ENCODE results near the gene RICTOR. TPM values are rescaled to one million over a fixed set of nuclear protein-coding genes. Genes with fewer than 3 reads are reported as not detected.

RICTOR gene
- polyA plus RNA-seq, 2 of the 4 experiments (the other 2 are of a cell fraction): 6.5 to 28.5 TPM

GRCh38 chr5:39005566-39006232 lies 68.5 kb downstream of the RICTOR start:
- TF ChIP-seq RAD21 (conservative IDR thresholded peaks at IDR 0.05 in 1 of 2, IDR thresholded peaks at IDR 0.05 in 1 of 2) (peak; percentile 74 to 76), CBX8 (IDR thresholded peaks at IDR 0.05) (no peak), RFX5 (IDR thresholded peaks at IDR 0.05) (no peak), SMC3 (IDR thresholded peaks at IDR 0.05) (peak; percentile 60), HEYL (CRISPR knock-in tag; IDR thresholded peaks at IDR 0.05) (no peak), EHF (CRISPR knock-in tag; IDR thresholded peaks at IDR 0.05) (no peak)
- TF ChIP-seq, protein P1, sequence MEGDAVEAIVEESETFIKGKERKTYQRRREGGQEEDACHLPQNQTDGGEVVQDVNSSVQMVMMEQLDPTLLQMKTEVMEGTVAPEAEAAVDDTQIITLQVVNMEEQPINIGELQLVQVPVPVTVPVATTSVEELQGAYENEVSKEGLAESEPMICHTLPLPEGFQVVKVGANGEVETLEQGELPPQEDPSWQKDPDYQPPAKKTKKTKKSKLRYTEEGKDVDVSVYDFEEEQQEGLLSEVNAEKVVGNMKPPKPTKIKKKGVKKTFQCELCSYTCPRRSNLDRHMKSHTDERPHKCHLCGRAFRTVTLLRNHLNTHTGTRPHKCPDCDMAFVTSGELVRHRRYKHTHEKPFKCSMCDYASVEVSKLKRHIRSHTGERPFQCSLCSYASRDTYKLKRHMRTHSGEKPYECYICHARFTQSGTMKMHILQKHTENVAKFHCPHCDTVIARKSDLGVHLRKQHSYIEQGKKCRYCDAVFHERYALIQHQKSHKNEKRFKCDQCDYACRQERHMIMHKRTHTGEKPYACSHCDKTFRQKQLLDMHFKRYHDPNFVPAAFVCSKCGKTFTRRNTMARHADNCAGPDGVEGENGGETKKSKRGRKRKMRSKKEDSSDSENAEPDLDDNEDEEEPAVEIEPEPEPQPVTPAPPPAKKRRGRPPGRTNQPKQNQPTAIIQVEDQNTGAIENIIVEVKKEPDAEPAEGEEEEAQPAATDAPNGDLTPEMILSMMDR (IDR thresholded peaks at IDR 0.05): peak; percentile 66
- ChIA-PET POLR2A (no interaction called here), CTCF (interaction anchor here (0.6 to 2.7 kb wide), 37 partner anchors 8 to 1596 kb away, joined by 3 to 33 read pairs (median 4); partner anchors contain the start of gene RICTOR)
- ATAC-seq: peak; percentile 90 to 94; a peak in 5 of 6 replicates
- DNase-seq (ENCODE audit: low read depth in 1 of 2, low spot score in 1 of 2): peak; percentile 6 to 68
- H3K4me3 ChIP-seq: no peak overlapping the region
- FAIRE-seq: peak; percentile 89
- H3K27ac ChIP-seq: no peak overlapping the region
- peaks cover 6% of the 10 kb centered on the region; the same call in 2 of the 3 replicates for H3K9me3 ChIP-seq
- WGBS (ENCODE audit: missing lambda C conversion rate): 62% methylated on average over 3 of the region's 3 CpGs
- H3K4me2 ChIP-seq: no peak overlapping the region
- H3K4me1 ChIP-seq: no peaks in the 10 kb centered on the region

GRCh38 chr5:39001683-39002082 lies 72.5 kb downstream of the RICTOR start:
- H3K9me3 ChIP-seq: peaks cover 2% of the 10 kb centered on the region; the same call in 2 of the 3 replicates
- H3K27ac ChIP-seq: no peak overlapping the region
- FAIRE-seq (no peak), ATAC-seq (no peak), DNase-seq (ENCODE audit: low read depth in 1 of 2, low spot score in 1 of 2) (no peak)
- TF ChIP-seq HES2 (IDR thresholded peaks at IDR 0.05): no peak
- no peak for TF ChIP-seq PBX3 (IDR thresholded peaks at IDR 0.05)
- no peak for TF ChIP-seq MYC (IDR thresholded peaks at IDR 0.05; ENCODE audit: borderline replicate concordance, low read length)
- TF ChIP-seq ESRRA (IDR thresholded peaks at IDR 0.05; ENCODE audit: borderline replicate concordance, low read length): no peak
- no peak for TF ChIP-seq HOXB5 (CRISPR knock-in tag; IDR thresholded peaks at IDR 0.05)
- no peak for TF ChIP-seq SMC3 (IDR thresholded peaks at IDR 0.05)
- TF ChIP-seq GATA3 (IDR thresholded peaks at IDR 0.05; ENCODE audit: borderline replicate concordance): no peak
- TF ChIP-seq, protein P2, sequence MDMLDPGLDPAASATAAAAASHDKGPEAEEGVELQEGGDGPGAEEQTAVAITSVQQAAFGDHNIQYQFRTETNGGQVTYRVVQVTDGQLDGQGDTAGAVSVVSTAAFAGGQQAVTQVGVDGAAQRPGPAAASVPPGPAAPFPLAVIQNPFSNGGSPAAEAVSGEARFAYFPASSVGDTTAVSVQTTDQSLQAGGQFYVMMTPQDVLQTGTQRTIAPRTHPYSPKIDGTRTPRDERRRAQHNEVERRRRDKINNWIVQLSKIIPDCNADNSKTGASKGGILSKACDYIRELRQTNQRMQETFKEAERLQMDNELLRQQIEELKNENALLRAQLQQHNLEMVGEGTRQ (IDR thresholded peaks at IDR 0.05): no peak
- no peak for TF ChIP-seq BCL3 (IDR thresholded peaks at IDR 0.05)
- TF ChIP-seq PHF8 (IDR thresholded peaks at IDR 0.05; ENCODE audit: borderline replicate concordance, low read depth): no peak
- no peak for TF ChIP-seq NR3C1 (IDR thresholded peaks at IDR 0.05)
- TF ChIP-seq KDM5A (IDR thresholded peaks at IDR 0.05): no peak
- TF ChIP-seq, protein P3, sequence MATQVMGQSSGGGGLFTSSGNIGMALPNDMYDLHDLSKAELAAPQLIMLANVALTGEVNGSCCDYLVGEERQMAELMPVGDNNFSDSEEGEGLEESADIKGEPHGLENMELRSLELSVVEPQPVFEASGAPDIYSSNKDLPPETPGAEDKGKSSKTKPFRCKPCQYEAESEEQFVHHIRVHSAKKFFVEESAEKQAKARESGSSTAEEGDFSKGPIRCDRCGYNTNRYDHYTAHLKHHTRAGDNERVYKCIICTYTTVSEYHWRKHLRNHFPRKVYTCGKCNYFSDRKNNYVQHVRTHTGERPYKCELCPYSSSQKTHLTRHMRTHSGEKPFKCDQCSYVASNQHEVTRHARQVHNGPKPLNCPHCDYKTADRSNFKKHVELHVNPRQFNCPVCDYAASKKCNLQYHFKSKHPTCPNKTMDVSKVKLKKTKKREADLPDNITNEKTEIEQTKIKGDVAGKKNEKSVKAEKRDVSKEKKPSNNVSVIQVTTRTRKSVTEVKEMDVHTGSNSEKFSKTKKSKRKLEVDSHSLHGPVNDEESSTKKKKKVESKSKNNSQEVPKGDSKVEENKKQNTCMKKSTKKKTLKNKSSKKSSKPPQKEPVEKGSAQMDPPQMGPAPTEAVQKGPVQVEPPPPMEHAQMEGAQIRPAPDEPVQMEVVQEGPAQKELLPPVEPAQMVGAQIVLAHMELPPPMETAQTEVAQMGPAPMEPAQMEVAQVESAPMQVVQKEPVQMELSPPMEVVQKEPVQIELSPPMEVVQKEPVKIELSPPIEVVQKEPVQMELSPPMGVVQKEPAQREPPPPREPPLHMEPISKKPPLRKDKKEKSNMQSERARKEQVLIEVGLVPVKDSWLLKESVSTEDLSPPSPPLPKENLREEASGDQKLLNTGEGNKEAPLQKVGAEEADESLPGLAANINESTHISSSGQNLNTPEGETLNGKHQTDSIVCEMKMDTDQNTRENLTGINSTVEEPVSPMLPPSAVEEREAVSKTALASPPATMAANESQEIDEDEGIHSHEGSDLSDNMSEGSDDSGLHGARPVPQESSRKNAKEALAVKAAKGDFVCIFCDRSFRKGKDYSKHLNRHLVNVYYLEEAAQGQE (IDR thresholded peaks at IDR 0.05): no peak
- TF ChIP-seq, protein P1 (IDR thresholded peaks at IDR 0.05): no peak
- no peak for TF ChIP-seq MAZ (IDR thresholded peaks at IDR 0.05; ENCODE audit: borderline replicate concordance, low read depth, low read length)
- no peaks in the 10 kb centered on the region for H3K4me1 ChIP-seq
- CTCF ChIA-PET: interaction anchor here (0.7 to 0.9 kb wide), 2 partner anchors 21 to 79 kb away, joined by 3 to 4 read pairs; no protein-coding TSS in a partner anchor
- POLR2A ChIA-PET: interaction anchor here (0.6 kb wide), 1 partner anchor 145 kb away, joined by 5 read pairs; no protein-coding TSS in a partner anchor
- 88% methylated on average over 2 of the region's 2 CpGs for WGBS (ENCODE audit: missing lambda C conversion rate)
- H3K4me3 ChIP-seq: no peak overlapping the region
- no peak overlapping the region for H3K4me2 ChIP-seq
